WI38 (cell line): ENCODE results near the gene CHST12.
"Not testable (repeated sequence)": the region's sequence is repeated elsewhere in the genome, so short reads cannot be mapped to it uniquely, and the experiment has no call there.

ENCODE experiments used
- H3K4me3 ChIP-seq: 2 replicates; pipeline ENCODE4 v1.5.1; 2011; ENCODE audit warnings: low read depth, mild to moderate bottlenecking, control low read depth, low read length
- CTCF ChIP-seq: IDR thresholded peaks from 2 replicates; pipeline ENCODE4 v1.5.1; 2012; ENCODE audit warnings: low read depth, mild to moderate bottlenecking, control low read depth, low read length

Gene CHST12

GRCh38 chr7:2468227-2468626 lies 64.8 kb downstream of the CHST12 start:
- no peak for TF ChIP-seq CTCF
- H3K4me3 ChIP-seq, result no peak overlapping the region

- not testable (repeated sequence) for H3K4me3 ChIP-seq
Observed at GRCh38 chr7:2469460-2470203, 66.2 kb downstream of the CHST12 start.

GRCh38 chr7:2470204-2471021 lies 67.0 kb downstream of the CHST12 start:
- H3K4me3 ChIP-seq, result no peak overlapping the region
- no peak for TF ChIP-seq CTCF

GRCh38 chr7:2471022-2471329 lies 67.6 kb downstream of the CHST12 start:
- no peak overlapping the region for H3K4me3 ChIP-seq

GRCh38 chr7:2471396-2471795 lies 68.0 kb downstream of the CHST12 start:
- no peak for TF ChIP-seq CTCF
- no peak overlapping the region for H3K4me3 ChIP-seq

More at GRCh38 chr7:2471022-2471329, 67.6 kb downstream of the CHST12 start:
- no peak for TF ChIP-seq CTCF

- no peak overlapping the region for H3K4me3 ChIP-seq
- TF ChIP-seq CTCF, result no peak
Observed at GRCh38 chr7:2472739-2473138, 69.3 kb downstream of the CHST12 start.

- TF ChIP-seq CTCF, result no peak
- no peak overlapping the region for H3K4me3 ChIP-seq
Observed at GRCh38 chr7:2473496-2474180, 70.2 kb downstream of the CHST12 start.
